Mesendoderm (in vitro differentiated cells): ENCODE data around the gene CHCHD10.

Experiments
- DNase-seq: peaks from one replicate; pipeline ENCODE4 v3.0.0; 2013
- H2AK5ac ChIP-seq: 2 replicates; pipeline ENCODE4 v1.6.1; 2013; ENCODE audit warnings: low read length, inconsistent platforms
- H2BK120ac ChIP-seq: 2 replicates; pipeline ENCODE4 v1.6.1; 2013; ENCODE audit warnings: low read depth, mild to moderate bottlenecking, low read length, moderate library complexity, mixed read lengths
- H2BK15ac ChIP-seq: replicated peaks from 2 replicates; pipeline ENCODE4 v1.6.1; 2013; ENCODE audit warnings: low read depth, mild to moderate bottlenecking, moderate library complexity
- H2BK5ac ChIP-seq: 2 replicates; pipeline ENCODE4 v1.6.1; 2013; ENCODE audit warnings: low read length, inconsistent platforms
- H3K18ac ChIP-seq: 2 replicates; pipeline ENCODE4 v1.6.1; 2013; ENCODE audit warnings: mild to moderate bottlenecking, low read length, mixed read lengths
- H3K23ac ChIP-seq: one replicate; pipeline ENCODE4 v1.6.1; 2013; ENCODE audit warnings: low read length
- H3K27ac ChIP-seq: 2 replicates; pipeline ENCODE4 v1.5.1; 2013; ENCODE audit warnings: low read depth, mild to moderate bottlenecking, inconsistent platforms, low read length, moderate library complexity
- H3K27me3 ChIP-seq: 2 replicates; pipeline ENCODE4 v1.6.1; 2013; ENCODE audit warnings: low read length, control low read depth, mild to moderate bottlenecking, inconsistent platforms; ENCODE audit not compliant: insufficient read depth, poor library complexity
- H3K36me3 ChIP-seq: 2 replicates; pipeline ENCODE4 v1.6.1; 2013; ENCODE audit warnings: low read length, inconsistent platforms; ENCODE audit not compliant: control insufficient read depth, insufficient read depth
- H3K4ac ChIP-seq: one replicate; pipeline ENCODE4 v1.6.1; 2013; ENCODE audit warnings: low read depth, mild to moderate bottlenecking, low read length, moderate library complexity
- H3K4me1 ChIP-seq: 2 replicates; pipeline ENCODE4 v1.6.1; 2013; ENCODE audit warnings: low read depth, low read length, inconsistent platforms; ENCODE audit not compliant: control insufficient read depth
- H3K4me2 ChIP-seq: 2 replicates; pipeline ENCODE4 v1.6.1; 2013; ENCODE audit warnings: low read length
- H3K4me3 ChIP-seq: 2 replicates; pipeline ENCODE4 v1.5.1; 2013; ENCODE audit warnings: mild to moderate bottlenecking, low read length
- H3K56ac ChIP-seq: one replicate; pipeline ENCODE4 v1.6.1; 2013; ENCODE audit warnings: low read length
- H3K79me1 ChIP-seq: 2 replicates; pipeline ENCODE4 v1.6.1; 2013; ENCODE audit warnings: low read length, inconsistent platforms
- H3K79me2 ChIP-seq: 2 replicates; pipeline ENCODE4 v1.6.1; 2013; ENCODE audit warnings: mild to moderate bottlenecking, low read length; ENCODE audit not compliant: control insufficient read depth, insufficient read depth
- H3K9ac ChIP-seq: 2 replicates; pipeline ENCODE4 v1.6.1; 2013; ENCODE audit warnings: low read length, inconsistent platforms
- H4K5ac ChIP-seq: one replicate; pipeline ENCODE4 v1.6.1; 2013; ENCODE audit warnings: low read length
- H4K8ac ChIP-seq: one replicate; pipeline ENCODE4 v1.6.1; 2013; ENCODE audit warnings: low read depth, mild to moderate bottlenecking, control low read depth, low read length, moderate library complexity
- WGBS: extraction: QIAGEN DNeasy Blood & Tissue Kit; methylation state at CpG from one replicate; pipeline ENCODE4 v1.1.7; 2013; ENCODE audit warnings: low lambda C conversion rate, missing lambda C conversion rate; ENCODE audit not compliant: insufficient coverage; ENCODE audit errors: extremely low coverage; 5-methylcytosine and 5-hydroxymethylcytosine counted together

Gene CHCHD10

DNA sequence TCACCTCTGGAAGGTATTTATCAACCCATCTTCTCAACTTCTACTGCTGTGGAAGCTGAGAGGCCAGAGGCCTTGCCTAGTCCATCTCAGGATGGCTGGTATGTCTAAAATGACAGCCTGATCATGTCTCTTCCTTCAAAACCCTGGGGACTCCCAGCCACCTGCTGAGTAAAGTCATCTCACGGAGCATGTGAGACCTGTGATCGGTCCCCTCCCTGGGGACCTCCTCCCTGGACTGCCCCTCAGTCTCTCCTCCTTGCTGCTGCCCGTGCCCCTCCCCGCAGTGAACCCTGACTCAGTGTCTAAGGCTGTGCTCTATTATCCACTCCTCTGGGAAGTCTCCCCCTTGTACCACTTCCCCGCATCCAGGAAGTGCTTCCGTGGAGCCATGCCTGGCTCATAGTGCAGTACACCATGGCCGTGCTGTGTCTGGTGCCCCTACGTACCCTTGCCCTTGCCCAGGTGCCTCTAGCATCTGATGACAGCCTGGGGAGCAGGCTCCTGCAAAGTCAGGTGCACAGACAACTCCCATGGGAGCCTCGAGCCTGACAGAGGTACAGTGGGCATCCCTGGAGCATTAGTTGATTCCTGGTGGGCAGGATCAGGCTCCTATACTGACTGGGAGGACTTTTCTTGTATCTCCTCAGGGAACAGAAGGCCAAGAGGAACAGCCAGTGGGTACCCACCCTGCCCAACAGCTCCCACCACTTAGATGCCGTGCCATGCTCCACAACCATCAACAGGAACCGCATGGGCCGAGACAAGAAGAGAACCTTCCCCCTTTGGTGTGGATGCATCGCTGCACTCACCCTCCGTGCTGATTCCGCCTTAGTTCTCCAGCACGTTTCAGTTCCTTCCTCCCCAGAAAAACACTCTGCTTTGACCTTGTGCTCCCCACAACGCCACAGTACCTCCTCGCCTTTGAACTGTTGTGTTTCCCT, 32.8 kb upstream of the CHCHD10 start:
- H2BK15ac ChIP-seq = no peak overlapping the region
- no peaks in the 10 kb centered on the region for H3K79me2 ChIP-seq
- peaks cover 22% of the 10 kb centered on the region for H3K36me3 ChIP-seq
- no peak overlapping the region for H2AK5ac ChIP-seq
- H3K56ac ChIP-seq = no peak overlapping the region
- no peak overlapping the region for H3K23ac ChIP-seq
- H3K4me2 ChIP-seq = no peak overlapping the region
- H3K27ac ChIP-seq = no peak overlapping the region
- H2BK5ac ChIP-seq = no peak overlapping the region
- H3K18ac ChIP-seq = no peak overlapping the region
- no peak overlapping the region for H3K4ac ChIP-seq
- H3K4me3 ChIP-seq = no peak overlapping the region
- H4K8ac ChIP-seq = no peak overlapping the region
- WGBS = no CpG with 5 or more reads among the region's 18 CpGs
- no peak overlapping the region for H4K5ac ChIP-seq
- H3K27me3 ChIP-seq = no peaks in the 10 kb centered on the region
- H3K79me1 ChIP-seq = no peaks in the 10 kb centered on the region
- no peak overlapping the region for H2BK120ac ChIP-seq
- no peaks in the 10 kb centered on the region for H3K4me1 ChIP-seq
- DNase-seq = no peak
- H3K9ac ChIP-seq = no peak overlapping the region

DNA sequence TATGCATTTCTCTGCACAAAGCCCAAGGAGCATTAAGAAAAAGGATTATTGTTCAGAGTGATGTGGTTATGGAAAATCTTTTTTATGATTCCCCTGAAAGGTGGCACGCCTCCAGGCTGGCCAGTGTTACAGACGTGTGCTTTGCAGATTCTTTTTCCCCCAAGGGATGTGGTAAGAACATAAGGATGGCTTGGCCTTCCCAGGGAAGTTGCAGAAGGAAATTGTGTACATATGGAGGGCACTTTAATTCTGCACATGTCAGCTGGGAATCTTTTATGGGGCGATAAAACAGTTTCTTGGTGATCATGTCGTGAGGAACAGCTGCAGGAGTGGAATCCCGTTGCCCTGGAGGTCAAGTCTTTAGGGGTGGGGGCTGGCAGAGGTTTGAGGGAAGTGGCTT, 28.7 kb upstream of the CHCHD10 start:
- no peak overlapping the region for H2BK120ac ChIP-seq
- H4K5ac ChIP-seq = no peak overlapping the region
- H3K79me1 ChIP-seq = peaks cover 8% of the 10 kb centered on the region
- H2AK5ac ChIP-seq = no peak overlapping the region
- no peak overlapping the region for H4K8ac ChIP-seq
- H3K23ac ChIP-seq = no peak overlapping the region
- H3K4ac ChIP-seq = no peak overlapping the region
- no peak overlapping the region for H3K27ac ChIP-seq
- H3K27me3 ChIP-seq = no peaks in the 10 kb centered on the region
- H3K79me2 ChIP-seq = peaks cover 9% of the 10 kb centered on the region
- WGBS = no CpG with 5 or more reads among the region's 5 CpGs
- no peak overlapping the region for H3K56ac ChIP-seq
- no peak overlapping the region for H3K18ac ChIP-seq
- no peak overlapping the region for H3K4me2 ChIP-seq
- no peak overlapping the region for H3K4me3 ChIP-seq
- peaks cover 20% of the 10 kb centered on the region for H3K36me3 ChIP-seq
- H3K9ac ChIP-seq = no peak overlapping the region
- H3K4me1 ChIP-seq = no peaks in the 10 kb centered on the region
- no peak overlapping the region for H2BK5ac ChIP-seq
- H2BK15ac ChIP-seq = no peak overlapping the region
- no peak for DNase-seq

DNA sequence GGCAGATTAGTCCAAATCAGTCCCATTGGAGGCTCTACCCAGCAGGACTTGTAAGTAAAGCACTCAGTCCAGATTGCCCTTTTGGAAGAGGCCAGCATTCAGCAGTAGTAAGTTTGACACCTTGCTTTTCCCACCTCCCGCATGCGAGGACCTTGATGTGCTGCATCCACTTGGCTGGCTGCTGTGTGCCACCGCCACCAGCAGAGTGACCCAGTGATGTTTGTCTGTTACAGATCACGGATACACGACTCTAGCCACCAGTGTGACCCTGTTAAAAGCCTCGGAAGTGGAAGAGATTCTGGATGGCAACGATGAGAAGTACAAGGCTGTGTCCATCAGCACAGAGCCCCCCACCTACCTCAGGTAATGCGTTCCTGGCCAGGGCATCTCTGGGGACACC, 25.6 kb upstream of the CHCHD10 start:
- Histone ChIP-seq H3K9ac (no peak overlapping the region), H2BK5ac (no peak overlapping the region), H4K5ac (no peak overlapping the region), H3K23ac (no peak overlapping the region), H3K79me2 (peaks cover 33% of the 10 kb centered on the region), H3K27me3 (no peaks in the 10 kb centered on the region), H3K79me1 (peaks cover 22% of the 10 kb centered on the region), H3K4me2 (no peak overlapping the region), H3K4me1 (peaks cover 1% of the 10 kb centered on the region), H3K36me3 (peaks cover 15% of the 10 kb centered on the region), H3K4ac (no peak overlapping the region), H2AK5ac (no peak overlapping the region), H3K18ac (no peak overlapping the region), H4K8ac (no peak overlapping the region), H2BK120ac (no peak overlapping the region), H2BK15ac (no peak overlapping the region), H3K4me3 (no peak overlapping the region), H3K27ac (no peak overlapping the region), H3K56ac (no peak overlapping the region)
- no CpG with 5 or more reads among the region's 8 CpGs for WGBS
- peak; percentile 49 for DNase-seq

DNA sequence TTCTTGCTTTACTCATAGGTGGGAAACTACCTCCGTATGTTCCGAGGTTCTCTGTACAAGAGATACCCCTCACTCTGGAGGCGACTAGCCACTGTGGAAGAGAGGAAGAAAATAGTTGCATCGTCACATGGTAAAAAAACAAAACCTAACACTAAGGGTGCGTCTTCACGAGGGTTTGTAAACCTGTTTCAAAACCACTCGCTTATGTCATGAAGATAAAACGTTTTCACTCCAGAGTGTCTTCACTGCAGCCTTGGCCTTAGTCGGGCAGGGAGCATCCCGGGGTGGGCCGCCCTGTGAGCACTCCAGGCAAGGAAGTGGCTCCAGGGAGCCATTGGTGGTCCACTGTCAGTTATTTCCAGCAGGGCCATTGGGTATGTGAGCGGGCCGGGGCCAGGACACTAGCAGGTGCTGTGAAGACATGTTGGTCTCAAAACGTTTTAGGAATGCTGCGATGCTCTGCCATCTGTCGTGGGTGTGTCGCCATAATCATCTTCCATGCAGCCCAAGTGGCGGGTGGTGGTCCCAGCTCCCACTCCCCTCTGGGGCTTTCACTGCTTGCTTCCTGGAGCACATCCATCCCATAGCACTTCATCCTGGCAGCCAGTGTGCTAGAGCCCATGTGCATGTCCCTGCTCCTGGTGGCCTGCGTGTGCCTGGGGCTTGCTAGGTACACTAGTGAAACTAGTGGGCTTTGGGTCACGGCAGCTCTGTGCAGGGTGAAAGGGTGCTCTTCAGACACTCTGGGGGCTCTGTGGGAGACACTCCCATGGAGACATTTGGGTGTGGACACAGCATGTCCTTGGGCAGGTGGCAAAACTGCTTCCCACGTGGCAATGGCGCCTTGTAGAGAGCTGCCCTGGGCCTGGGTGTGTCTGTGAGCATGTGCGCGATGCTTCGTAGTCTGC, 24.2 kb upstream of the CHCHD10 start:
- no peak overlapping the region for H3K56ac ChIP-seq
- H3K4ac ChIP-seq = no peak overlapping the region
- no peak overlapping the region for H4K8ac ChIP-seq
- peaks cover 43% of the 10 kb centered on the region for H3K79me2 ChIP-seq
- no peak overlapping the region for H3K4me2 ChIP-seq
- no peak overlapping the region for H3K9ac ChIP-seq
- no peak overlapping the region for H2BK15ac ChIP-seq
- DNase-seq = no peak
- no peak overlapping the region for H3K4me3 ChIP-seq
- no peak overlapping the region for H2AK5ac ChIP-seq
- H4K5ac ChIP-seq = no peak overlapping the region
- H3K18ac ChIP-seq = no peak overlapping the region
- H2BK5ac ChIP-seq = no peak overlapping the region
- H3K23ac ChIP-seq = no peak overlapping the region
- H3K4me1 ChIP-seq = peaks cover 1% of the 10 kb centered on the region
- peaks cover 10% of the 10 kb centered on the region for H3K36me3 ChIP-seq
- WGBS = no CpG with 5 or more reads among the region's 25 CpGs
- H3K27ac ChIP-seq = no peak overlapping the region
- H3K79me1 ChIP-seq = peaks cover 27% of the 10 kb centered on the region
- H3K27me3 ChIP-seq = no peaks in the 10 kb centered on the region
- H2BK120ac ChIP-seq = no peak overlapping the region

DNA sequence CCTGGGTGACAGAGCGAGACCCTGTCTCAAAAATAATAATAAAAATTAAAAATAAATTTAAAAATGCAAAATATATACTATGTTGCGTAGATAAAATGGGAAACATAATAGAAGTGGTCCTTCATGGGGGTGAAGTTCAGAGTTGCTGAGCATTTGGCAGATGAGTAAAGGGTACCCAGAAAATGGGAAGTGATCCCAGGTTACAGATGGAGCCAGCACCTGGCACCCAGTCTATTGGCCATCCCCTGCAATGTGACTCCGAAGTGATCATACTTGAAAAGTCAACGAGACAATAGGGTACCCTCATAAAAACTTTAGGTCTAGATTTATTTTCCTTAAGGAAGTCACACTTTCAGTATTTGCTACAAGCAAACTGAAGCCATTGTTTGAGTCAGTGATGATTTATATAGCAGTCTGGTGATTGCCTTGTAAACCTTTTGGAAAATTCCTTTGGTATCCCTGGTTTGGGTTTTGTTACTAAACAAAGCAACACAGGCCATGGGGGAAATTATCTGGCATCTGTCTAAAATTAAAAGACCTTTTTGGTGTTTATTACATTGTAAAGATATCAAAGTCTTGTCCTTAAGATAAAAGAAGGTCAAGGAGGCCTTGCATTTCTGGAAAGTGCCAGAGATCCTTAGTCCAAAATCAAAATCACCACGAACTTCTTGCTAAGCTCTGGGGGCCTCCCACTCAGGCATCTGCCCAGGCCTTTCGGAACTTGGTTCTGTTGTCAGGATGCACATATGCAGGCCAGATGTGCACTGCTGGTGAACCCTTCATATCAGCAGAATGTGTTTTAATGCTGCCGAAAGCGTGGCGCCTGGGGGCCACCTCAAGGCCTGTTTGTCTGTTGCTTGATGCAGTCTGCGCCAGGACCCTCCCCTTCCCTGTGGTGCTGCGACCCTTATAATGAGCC, 23.3 kb upstream of the CHCHD10 start:
- H3K27me3 ChIP-seq = no peaks in the 10 kb centered on the region
- no peak overlapping the region for H2BK120ac ChIP-seq
- H3K23ac ChIP-seq = no peak overlapping the region
- peaks cover 27% of the 10 kb centered on the region for H3K79me1 ChIP-seq
- no peak overlapping the region for H3K4me2 ChIP-seq
- peaks cover 43% of the 10 kb centered on the region for H3K79me2 ChIP-seq
- WGBS = no CpG with 5 or more reads among the region's 11 CpGs
- DNase-seq = no peak
- no peak overlapping the region for H4K8ac ChIP-seq
- no peak overlapping the region for H2BK15ac ChIP-seq
- H2BK5ac ChIP-seq = no peak overlapping the region
- no peak overlapping the region for H4K5ac ChIP-seq
- no peak overlapping the region for H2AK5ac ChIP-seq
- no peak overlapping the region for H3K9ac ChIP-seq
- no peak overlapping the region for H3K56ac ChIP-seq
- no peak overlapping the region for H3K4ac ChIP-seq
- no peak overlapping the region for H3K18ac ChIP-seq
- no peak overlapping the region for H3K27ac ChIP-seq
- H3K4me3 ChIP-seq = no peak overlapping the region
- H3K36me3 ChIP-seq = peaks cover 10% of the 10 kb centered on the region
- H3K4me1 ChIP-seq = peaks cover 3% of the 10 kb centered on the region
